Neuron (in vitro differentiated cells): Measurements from ENCODE around the gene RTKN2.
"Not testable (repeated sequence)": the region's sequence is repeated elsewhere in the genome, so short reads cannot be mapped to it uniquely, and the experiment has no call there.

Experiments used
- H2AFZ ChIP-seq: one replicate; pipeline ENCODE4 v1.6.1; 2013; ENCODE audit warnings: low read depth, mild to moderate bottlenecking, inconsistent platforms, low read length, moderate library complexity
- H3K27me3 ChIP-seq: one replicate; pipeline ENCODE4 v1.6.1; 2013; ENCODE audit warnings: low read length; ENCODE audit not compliant: insufficient read depth
- H3K36me3 ChIP-seq: one replicate; pipeline ENCODE4 v1.6.1; 2013; ENCODE audit warnings: low read length; ENCODE audit not compliant: insufficient read depth
- H3K4me1 ChIP-seq: one replicate; pipeline ENCODE4 v1.6.1; 2013; ENCODE audit warnings: low read length; ENCODE audit not compliant: insufficient read depth
- H3K4me3 ChIP-seq: 2 replicates; pipeline ENCODE4 v1.5.1; 2013; ENCODE audit warnings: mild to moderate bottlenecking, low read length, moderate library complexity
- H3K9me3 ChIP-seq: one replicate; pipeline ENCODE4 v1.6.1; 2013; ENCODE audit warnings: low read length

Gene RTKN2

DNA sequence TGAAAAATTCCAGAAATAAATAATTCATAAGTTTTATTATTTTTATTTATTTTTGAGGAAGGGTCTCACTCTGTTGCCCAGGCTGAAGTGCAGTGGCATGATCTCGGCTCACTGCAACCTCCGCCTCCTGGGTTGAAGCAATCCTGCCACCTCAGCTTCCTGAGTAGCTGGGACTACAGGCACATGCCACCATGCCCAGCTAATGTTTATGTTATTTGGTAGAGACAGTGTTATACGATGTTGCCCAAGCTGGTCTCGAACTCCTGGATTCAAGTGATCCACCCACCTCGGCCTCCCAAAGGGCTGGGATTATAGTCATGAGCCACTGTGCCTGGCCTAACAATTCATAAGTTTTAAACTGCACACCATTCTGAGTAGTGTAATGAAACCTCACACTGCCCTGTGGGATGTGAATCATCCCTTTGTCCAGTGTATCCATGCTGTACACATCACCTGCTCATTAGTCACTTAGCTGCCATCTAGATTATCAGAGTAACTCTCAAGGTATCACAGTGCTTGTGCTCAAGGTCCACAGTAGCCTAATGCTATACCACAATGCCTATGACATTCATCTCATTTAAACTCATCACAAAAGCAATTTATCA, 17.9 kb downstream of the RTKN2 start:
- Histone ChIP-seq H3K27me3 (no peaks in the 10 kb centered on the region), H3K36me3 (peaks cover 2% of the 10 kb centered on the region), H3K9me3 (no peaks in the 10 kb centered on the region), H3K4me3 (no peak overlapping the region), H2AFZ (no peak overlapping the region), H3K4me1 (peaks cover 9% of the 10 kb centered on the region)

DNA sequence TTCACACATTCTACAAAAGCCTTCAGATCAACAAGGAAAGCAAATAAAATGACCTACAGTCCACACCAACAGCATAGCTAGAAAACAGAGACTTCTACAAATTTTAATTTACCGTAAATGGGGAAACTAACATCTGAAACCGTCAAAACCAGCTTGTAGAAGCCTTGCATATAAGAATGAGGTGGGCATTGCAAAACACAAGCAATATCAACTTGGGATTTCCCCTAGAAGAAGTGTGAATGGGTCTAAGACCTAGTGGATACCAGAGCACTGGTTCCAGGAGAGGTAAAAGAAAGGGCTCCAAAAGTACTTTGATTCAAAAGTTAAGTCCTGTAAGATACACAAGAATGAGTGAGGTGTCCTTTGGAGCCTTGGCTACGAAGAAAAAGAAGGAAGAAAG, 18.7 kb downstream of the RTKN2 start:
- no peaks in the 10 kb centered on the region for H3K27me3 ChIP-seq
- peaks cover 9% of the 10 kb centered on the region for H3K4me1 ChIP-seq
- no peak overlapping the region for H2AFZ ChIP-seq
- H3K4me3 ChIP-seq = no peak overlapping the region
- peaks cover 2% of the 10 kb centered on the region for H3K36me3 ChIP-seq
- H3K9me3 ChIP-seq = no peaks in the 10 kb centered on the region

DNA sequence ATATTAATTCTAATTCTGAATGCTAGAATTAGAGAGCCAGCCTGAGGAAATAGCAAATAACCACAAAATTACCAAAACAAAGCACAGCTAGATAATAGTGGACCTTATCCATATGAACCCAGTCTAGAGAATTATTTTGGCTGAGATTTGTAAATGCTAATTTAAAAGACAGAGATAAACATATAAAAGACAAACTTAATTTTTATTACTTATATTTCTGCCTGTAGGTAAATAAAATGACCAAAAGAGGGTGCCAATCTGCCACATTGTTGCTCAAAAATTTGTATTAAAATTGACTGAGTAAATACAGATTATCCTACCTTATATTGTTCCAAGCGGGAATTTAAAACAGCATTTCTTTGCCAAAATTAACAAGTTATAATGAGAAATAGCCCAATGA, 20.2 kb downstream of the RTKN2 start:
- H2AFZ ChIP-seq = no peak overlapping the region
- no peaks in the 10 kb centered on the region for H3K36me3 ChIP-seq
- peaks cover 9% of the 10 kb centered on the region for H3K4me1 ChIP-seq
- no peaks in the 10 kb centered on the region for H3K9me3 ChIP-seq
- no peaks in the 10 kb centered on the region for H3K27me3 ChIP-seq
- no peak overlapping the region for H3K4me3 ChIP-seq

DNA sequence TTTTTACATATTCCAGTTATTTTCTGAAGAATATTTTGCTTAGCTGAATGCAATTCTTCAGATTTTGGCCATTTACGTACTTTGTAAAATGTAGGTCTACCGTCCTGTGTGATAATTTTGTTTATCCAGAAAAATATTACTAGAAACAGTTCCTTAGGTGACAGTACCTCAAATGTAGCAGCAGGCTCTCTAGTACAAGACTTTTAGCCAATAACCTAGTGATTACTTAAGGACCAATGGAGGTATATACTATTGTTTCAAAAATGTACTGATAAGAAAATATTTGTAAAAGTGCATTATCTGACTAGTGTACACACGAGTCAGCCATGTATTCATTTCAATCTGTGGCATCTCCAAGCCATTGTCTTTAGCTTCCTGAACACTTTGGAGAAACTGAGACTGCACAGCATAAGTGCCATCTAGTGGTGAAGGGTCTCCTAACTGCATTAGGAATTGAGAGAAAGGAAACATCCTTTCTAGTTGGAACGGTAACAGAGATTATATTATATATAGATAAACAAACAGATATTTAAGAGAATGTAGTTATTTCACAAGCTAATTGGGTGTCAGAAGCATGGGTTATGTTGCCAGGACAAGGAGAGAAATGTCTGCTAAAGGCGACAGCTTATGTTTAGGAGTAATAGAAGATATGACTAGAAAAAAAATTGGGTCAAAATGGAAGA, 23.7 kb downstream of the RTKN2 start:
- no peak overlapping the region for H2AFZ ChIP-seq
- H3K4me3 ChIP-seq = no peak overlapping the region
- H3K36me3 ChIP-seq = no peaks in the 10 kb centered on the region
- no peaks in the 10 kb centered on the region for H3K9me3 ChIP-seq
- H3K27me3 ChIP-seq = no peaks in the 10 kb centered on the region
- H3K4me1 ChIP-seq = peaks cover 5% of the 10 kb centered on the region

DNA sequence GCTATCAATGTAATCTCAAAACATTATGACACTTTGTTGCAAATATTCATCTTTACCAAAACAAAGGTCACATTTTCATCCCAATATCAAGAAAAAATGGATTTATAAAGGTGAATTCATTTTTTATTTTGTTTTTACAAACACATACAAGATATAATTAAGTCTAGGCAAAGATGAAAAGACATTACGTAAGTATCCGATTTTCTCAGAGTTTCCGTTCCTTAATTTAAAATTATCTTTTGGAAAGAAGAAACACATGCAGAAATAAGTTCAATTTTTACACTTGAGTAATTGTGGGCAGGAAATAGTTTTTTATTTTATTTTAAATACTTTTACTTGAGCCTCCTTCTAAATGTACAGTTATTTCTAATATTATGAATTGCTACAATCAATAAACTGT, 24.6 kb downstream of the RTKN2 start:
- Histone ChIP-seq H3K4me1 (peaks cover 2% of the 10 kb centered on the region), H3K36me3 (no peaks in the 10 kb centered on the region), H2AFZ (no peak overlapping the region), H3K4me3 (no peak overlapping the region), H3K27me3 (no peaks in the 10 kb centered on the region), H3K9me3 (no peaks in the 10 kb centered on the region)

DNA sequence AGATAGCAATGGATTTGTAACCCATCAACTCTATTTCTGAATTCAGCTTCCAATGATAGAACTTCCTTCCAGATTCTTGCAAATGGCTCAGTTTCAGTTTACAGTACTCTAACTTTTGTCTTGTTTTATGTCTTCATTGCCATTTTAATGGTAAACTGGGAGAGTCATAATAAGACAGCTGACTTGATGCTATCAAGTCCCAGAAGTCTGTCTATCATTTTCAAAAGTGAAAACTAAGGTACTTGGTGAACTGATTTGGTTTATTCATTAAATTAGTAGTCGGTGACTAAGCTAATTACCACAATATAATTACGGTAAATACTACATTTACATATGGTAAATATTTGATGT, 25.0 kb downstream of the RTKN2 start:
- Histone ChIP-seq H3K4me1 (no peaks in the 10 kb centered on the region), H3K4me3 (no peak overlapping the region), H3K27me3 (no peaks in the 10 kb centered on the region)

DNA sequence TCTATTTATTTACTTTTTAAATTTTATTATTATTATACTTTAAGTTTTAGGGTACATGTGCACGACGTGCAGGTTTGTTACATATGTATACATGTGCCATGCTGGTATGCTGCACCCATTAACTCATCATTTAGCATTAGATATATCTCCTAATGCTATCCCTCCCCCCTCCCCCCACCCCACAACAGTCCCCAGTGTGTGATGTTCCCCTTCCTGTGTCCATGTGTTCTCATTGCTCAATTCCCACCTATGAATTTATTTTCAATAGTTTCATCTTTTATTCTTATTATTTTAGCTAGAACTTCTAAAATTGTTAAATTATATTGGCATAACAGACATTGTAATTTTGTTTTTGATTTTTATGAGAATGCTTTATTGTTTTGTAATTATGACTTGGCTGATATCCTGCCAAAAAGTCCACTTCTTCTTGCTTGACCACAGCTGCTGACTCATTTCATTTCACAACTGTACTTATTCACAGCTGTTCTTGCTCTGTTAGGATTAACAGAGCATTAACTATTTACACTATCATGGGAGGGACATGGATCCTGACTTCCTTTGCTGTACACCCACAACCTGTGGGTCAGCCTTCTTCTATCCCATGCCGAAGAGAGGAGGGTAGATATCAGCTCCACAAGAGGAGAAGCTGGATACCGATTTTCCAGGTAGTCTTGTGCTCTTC, 25.5 kb downstream of the RTKN2 start:
- not testable (repeated sequence) for H3K4me3 ChIP-seq, H2AFZ ChIP-seq, H3K27me3 ChIP-seq, H3K4me1 ChIP-seq, H3K9me3 ChIP-seq, H3K36me3 ChIP-seq

More for the DNA sequence above, 25.0 kb downstream of the RTKN2 start:
- Histone ChIP-seq H3K9me3 (no peaks in the 10 kb centered on the region), H3K36me3 (no peaks in the 10 kb centered on the region), H2AFZ (no peak overlapping the region)

DNA sequence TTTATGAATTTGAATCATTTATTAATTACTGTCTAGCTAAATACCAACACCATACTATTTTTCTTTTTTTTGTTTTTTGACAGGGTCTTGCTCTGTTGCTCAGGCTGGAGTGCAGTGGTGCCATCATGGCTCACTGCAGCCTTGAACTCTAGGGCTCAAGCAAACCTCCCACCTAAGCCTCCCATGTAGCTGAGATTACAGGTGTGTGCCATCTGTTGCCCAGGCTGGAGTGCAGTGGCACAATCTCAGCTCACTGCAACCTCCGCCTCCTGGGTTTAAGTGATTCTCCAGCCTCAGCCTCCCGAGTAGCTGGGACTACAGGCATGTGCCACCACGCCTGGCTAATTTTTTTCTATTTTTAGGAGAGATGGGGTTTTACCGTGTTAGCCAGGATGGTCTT, 27.1 kb downstream of the RTKN2 start:
- not testable (repeated sequence) for H3K4me1 ChIP-seq, H3K4me3 ChIP-seq, H3K27me3 ChIP-seq, H3K9me3 ChIP-seq, H2AFZ ChIP-seq, H3K36me3 ChIP-seq

DNA sequence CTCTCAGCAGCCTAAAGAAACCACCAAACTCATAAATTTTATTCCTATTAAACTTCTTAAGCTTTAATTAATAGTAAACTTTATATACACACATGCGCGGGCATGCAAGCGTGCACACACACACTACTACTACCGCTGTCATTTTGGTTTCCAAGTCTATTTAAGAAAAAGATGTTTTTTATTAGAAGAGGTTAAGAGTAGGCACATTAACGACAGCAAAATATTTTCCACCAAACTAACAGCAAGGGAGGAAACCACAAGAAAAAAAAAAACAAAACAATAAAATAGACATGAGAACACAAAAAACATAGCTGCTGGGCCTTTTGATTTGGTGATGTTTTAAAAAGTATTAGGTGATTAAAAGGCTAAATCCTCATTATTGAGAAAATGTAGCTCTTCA, 28.6 kb downstream of the RTKN2 start:
- no peaks in the 10 kb centered on the region for H3K27me3 ChIP-seq
- no peaks in the 10 kb centered on the region for H3K4me1 ChIP-seq
- no peak overlapping the region for H2AFZ ChIP-seq
- H3K4me3 ChIP-seq = no peak overlapping the region
- no peaks in the 10 kb centered on the region for H3K9me3 ChIP-seq
- peaks cover 12% of the 10 kb centered on the region for H3K36me3 ChIP-seq

DNA sequence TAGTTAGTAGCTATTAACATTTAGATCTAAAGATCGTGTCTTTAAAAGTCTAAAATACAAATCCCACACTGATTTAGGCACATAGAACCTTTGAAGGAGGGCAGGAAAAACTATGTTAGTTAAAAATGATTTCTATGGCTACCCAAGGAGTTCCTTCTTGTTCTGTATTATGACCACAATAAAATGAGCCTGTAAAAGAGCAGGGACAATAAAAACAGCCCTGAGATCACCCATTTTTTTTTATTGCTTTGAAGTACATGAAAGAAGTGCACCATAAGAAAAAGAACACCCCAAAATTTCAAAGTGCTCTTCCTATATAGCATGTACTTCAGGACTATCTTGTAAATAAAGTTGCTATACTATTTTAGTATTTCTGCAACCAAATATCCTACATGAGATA, 29.8 kb downstream of the RTKN2 start:
- Histone ChIP-seq H3K4me3 (no peak overlapping the region), H2AFZ (no peak overlapping the region), H3K36me3 (peaks cover 16% of the 10 kb centered on the region), H3K4me1 (no peaks in the 10 kb centered on the region), H3K27me3 (no peaks in the 10 kb centered on the region), H3K9me3 (no peaks in the 10 kb centered on the region)

DNA sequence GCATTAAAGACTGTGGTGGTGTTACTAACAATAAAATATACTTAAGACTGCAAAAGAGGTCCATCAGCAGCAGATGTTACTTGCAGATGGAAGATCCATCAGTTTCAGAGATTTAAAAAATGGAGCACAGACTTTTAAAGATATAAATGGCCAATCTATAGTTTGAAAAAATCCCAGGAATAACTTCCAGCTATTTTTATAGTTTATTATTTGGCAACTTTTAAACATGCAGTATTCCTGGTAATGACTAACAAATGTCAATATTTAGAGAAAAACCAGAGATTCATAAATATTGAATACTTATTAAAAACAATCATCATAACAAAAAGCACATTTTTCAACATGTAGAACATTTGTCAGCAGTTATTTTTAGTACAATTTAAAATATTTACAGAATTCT, 30.7 kb downstream of the RTKN2 start:
- no peaks in the 10 kb centered on the region for H3K4me1 ChIP-seq

DNA sequence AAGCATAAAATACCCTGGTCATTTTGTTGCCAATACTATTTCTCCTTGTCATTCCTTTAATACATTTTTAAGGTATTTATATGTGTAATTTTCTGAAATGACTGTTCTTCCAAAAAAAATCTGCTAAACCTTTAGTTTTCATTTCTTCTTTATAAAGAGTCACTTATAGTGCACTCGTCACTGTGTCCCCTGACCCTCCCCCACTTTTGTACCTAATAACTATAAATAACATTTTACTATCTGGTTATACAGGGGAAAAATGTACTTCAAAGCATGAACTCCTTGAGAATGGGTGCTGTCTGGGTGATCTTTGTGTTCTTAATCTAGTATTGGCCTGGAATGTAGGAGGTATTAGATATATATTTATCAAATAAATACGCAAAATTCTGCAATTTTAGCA, 31.1 kb downstream of the RTKN2 start:
- Histone ChIP-seq H3K36me3 (peaks cover 16% of the 10 kb centered on the region), H3K4me1 (no peaks in the 10 kb centered on the region), H3K4me3 (no peak overlapping the region), H3K9me3 (no peaks in the 10 kb centered on the region), H3K27me3 (no peaks in the 10 kb centered on the region), H2AFZ (no peak overlapping the region)

More for the DNA sequence above, 30.7 kb downstream of the RTKN2 start:
- Histone ChIP-seq H3K4me3 (no peak overlapping the region), H3K27me3 (no peaks in the 10 kb centered on the region), H3K36me3 (peaks cover 16% of the 10 kb centered on the region), H2AFZ (no peak overlapping the region), H3K9me3 (no peaks in the 10 kb centered on the region)

DNA sequence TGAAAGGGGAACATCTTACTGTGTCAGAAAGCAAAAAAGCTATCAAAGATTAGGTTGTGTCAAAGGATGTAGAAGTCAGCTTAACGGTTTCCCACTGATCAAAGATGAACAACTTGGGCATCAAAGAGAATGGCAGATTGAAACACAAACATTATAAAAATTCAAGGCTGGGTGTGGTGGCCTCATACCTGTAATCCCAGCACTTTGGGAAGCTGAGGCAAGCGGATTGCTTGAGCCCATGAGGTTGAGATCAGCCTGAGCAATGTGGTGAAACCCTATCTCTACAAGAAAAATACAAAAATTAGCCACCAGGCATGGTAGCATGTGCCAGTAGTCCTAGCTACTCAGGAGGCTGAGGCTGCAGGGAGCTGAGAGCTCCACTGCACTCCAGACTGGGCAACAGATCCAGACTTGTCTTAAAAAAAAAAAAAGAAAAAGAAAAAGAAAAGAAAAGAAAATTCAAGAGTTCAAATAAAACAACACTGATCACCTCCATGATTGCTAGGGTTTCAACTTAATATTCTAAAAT, 34.5 kb downstream of the RTKN2 start:
- no peaks in the 10 kb centered on the region for H3K4me1 ChIP-seq
- no peaks in the 10 kb centered on the region for H3K27me3 ChIP-seq
- H3K9me3 ChIP-seq = no peaks in the 10 kb centered on the region
- H2AFZ ChIP-seq = no peak overlapping the region
- peaks cover 16% of the 10 kb centered on the region for H3K36me3 ChIP-seq
- no peak overlapping the region for H3K4me3 ChIP-seq
